ENCODE data around the gene NDUFA3. TPM values are rescaled to one million over a fixed set of nuclear protein-coding genes. Genes with fewer than 3 reads are reported as not detected.

The NDUFA3 gene
- total RNA-seq, 4 donors from 2014 or later, result 2.8 to 40.0 (median 25.4) TPM

DNA sequence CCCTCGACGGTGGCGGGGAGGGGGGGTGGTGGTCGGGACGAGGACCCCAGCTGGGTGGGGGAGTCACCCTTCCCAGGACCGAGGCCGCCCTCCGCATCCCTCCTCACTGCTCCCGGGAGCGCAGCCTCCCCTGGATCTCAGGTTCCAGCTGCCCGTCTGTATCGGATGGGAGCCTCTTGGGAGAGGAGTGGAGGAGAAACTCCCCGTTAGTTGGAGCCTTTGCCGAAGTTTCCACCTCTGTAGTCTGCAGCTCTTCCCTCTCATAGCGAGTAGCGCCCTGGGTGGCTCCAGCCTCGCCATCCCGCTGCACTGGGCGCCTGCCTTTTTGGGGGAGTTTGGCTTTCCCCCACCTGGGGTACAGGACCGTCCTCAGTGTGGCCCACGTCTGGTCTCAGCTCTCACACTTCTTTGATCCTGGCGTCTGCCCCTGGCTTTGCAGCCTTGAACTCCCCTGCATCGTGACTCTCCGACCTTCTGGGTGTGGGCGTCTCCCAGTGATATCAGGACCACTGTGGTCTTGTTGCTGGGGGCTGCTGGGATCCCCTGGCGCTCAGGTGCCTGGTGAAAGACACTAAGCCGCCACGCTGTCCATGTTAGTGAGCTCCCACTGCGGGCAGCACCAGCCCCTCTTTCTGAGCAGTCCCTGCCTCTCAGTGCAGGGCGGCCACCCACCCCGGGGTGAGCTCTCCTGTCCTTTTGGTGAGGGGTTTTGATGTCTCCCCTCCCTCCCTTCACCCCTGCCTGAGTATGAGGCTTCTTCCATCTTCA lies 36.0 kb downstream of the NDUFA3 start:
- no peaks in the 10 kb centered on the region for H3K9me3 ChIP-seq
- no peak for DNase-seq (ENCODE audit: low spot score in 2 of 2)
- peak overlapping the region; percentile 92 to 97 (median 96) for H3K27ac ChIP-seq
- no peak for TF ChIP-seq EP300 (IDR thresholded peaks at IDR 0.05)
- TF ChIP-seq POLR2A (IDR thresholded peaks at IDR 0.05), result no peak
- TF ChIP-seq, protein P1, sequence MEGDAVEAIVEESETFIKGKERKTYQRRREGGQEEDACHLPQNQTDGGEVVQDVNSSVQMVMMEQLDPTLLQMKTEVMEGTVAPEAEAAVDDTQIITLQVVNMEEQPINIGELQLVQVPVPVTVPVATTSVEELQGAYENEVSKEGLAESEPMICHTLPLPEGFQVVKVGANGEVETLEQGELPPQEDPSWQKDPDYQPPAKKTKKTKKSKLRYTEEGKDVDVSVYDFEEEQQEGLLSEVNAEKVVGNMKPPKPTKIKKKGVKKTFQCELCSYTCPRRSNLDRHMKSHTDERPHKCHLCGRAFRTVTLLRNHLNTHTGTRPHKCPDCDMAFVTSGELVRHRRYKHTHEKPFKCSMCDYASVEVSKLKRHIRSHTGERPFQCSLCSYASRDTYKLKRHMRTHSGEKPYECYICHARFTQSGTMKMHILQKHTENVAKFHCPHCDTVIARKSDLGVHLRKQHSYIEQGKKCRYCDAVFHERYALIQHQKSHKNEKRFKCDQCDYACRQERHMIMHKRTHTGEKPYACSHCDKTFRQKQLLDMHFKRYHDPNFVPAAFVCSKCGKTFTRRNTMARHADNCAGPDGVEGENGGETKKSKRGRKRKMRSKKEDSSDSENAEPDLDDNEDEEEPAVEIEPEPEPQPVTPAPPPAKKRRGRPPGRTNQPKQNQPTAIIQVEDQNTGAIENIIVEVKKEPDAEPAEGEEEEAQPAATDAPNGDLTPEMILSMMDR (IDR thresholded peaks at IDR 0.05), result no peak
- H3K4me1 ChIP-seq, result peaks cover 0 to 48% (median 31%) of the 10 kb centered on the region in 4 donors
- WGBS, 2 donors, result 21 to 26% methylated on average over 18 to 31 of the region's 31 CpGs
- peaks cover 4 to 26% (median 10%) of the 10 kb centered on the region in 3 donors for H3K36me3 ChIP-seq
- H3K4me3 ChIP-seq, result peak overlapping the region; percentile 87 to 98 (median 92)
- no peaks in the 10 kb centered on the region for H3K27me3 ChIP-seq

DNA sequence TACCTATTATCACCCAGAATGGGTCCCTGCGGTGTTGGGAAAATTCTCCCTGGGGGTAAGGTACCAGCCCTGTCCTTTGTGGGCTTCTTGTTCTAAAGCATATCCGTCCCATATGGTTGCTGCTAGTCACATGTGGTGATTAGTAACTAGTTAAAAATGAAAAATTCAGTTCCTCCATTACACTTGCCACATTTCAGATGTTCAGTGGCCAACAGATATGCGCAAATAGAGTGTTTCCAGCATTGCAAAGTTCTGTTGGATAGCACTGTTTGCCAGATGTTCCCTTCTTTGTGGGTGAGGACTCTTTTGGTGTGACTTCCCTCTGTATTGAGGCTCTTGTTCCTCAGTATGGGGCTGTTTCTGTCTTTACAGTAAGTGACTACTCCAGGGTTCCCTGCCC lies 38.7 kb downstream of the NDUFA3 start:
- no peaks in the 10 kb centered on the region for H3K27me3 ChIP-seq
- H3K4me1 ChIP-seq, result peaks cover 0 to 41% (median 25%) of the 10 kb centered on the region in 4 donors
- peaks cover 8 to 53% (median 28%) of the 10 kb centered on the region in 3 donors for H3K36me3 ChIP-seq
- no peaks in the 10 kb centered on the region for H3K9me3 ChIP-seq
- no peak for DNase-seq (ENCODE audit: low spot score in 2 of 2)
- 75 to 91% methylated on average over 3 of the region's 3 CpGs for WGBS, 2 donors
- no peak for TF ChIP-seq POLR2A (IDR thresholded peaks at IDR 0.05)
- TF ChIP-seq, protein P1 (IDR thresholded peaks at IDR 0.05), result no peak
- TF ChIP-seq EP300 (IDR thresholded peaks at IDR 0.05), result no peak
- no peak overlapping the region for H3K4me3 ChIP-seq
- H3K27ac ChIP-seq, result no peak overlapping the region

DNA sequence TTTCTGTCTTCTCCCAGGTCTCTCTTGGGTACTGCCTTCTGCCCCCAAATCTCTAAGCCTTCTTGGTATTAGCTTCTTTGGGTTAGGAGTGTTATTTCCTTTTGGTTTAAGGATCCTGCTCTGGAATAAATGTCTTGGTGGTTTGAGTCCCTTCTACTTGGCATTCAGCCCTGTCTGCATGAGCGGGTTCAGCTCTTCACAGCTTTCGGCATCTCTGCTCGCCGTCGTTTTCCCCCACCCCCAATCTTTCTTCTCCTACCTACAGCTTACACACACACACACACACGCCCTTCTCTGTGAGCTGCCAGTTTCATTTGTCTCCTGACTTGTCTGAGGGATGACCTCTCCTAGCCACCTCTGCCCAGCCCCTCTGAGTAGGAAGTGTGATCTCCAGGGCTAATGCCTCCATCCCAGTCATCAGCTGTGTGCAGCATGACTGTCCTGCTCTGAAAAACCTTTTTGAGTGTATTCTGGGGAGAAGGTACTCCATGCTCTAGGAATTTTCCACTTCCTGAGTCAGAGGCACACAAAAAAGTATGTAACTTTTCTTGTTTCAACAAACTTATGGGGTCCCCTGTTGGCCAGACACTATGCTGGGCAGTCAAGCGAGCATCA lies 39.6 kb downstream of the NDUFA3 start:
- peaks cover 0 to 37% (median 22%) of the 10 kb centered on the region in 4 donors for H3K4me1 ChIP-seq
- no peak overlapping the region for H3K27ac ChIP-seq
- H3K27me3 ChIP-seq, result no peaks in the 10 kb centered on the region
- peaks cover 8 to 62% (median 37%) of the 10 kb centered on the region in 3 donors for H3K36me3 ChIP-seq
- TF ChIP-seq EP300 (IDR thresholded peaks at IDR 0.05) (no peak), POLR2A (IDR thresholded peaks at IDR 0.05) (no peak)
- TF ChIP-seq, protein P1 (IDR thresholded peaks at IDR 0.05), result no peak
- DNase-seq (ENCODE audit: low spot score in 2 of 2), result no peak
- no peak overlapping the region for H3K4me3 ChIP-seq
- H3K9me3 ChIP-seq, result no peaks in the 10 kb centered on the region
- 81% methylated on average over 7 of the region's 7 CpGs for WGBS, 2 donors

DNA sequence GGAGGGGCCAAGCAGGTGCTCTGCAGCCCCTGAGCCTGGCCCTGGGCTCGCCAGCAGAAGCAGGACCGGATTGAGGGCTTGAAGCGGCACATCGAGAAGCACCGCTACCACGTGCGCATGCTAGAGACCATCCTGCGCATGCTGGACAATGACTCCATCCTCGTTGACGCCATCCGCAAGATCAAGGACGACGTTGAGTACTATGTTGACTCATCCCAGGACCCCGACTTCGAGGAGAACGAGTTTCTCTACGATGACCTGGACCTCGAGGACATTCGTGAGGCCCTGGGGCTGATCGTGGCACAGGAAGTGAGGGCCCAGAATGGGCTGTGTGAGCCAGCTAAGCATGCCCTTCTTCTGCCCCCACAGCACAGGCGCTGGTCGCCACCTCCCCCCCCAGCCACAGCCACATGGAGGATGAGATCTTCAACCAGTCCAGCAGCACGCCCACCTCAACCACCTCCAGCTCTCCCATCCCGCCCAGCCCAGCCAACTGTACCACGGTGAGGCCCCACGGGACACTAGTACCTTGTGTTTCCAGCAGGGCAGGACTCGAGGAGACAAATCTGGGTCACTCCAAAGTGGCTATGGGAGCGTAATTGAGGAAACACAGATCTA lies 43.0 kb downstream of the NDUFA3 start:
- Histone ChIP-seq H3K27me3 (no peaks in the 10 kb centered on the region), H3K27ac (no peak overlapping the region), H3K36me3 (peaks cover 11 to 87% (median 61%) of the 10 kb centered on the region in 3 donors), H3K4me1 (peaks cover 0 to 17% (median 3%) of the 10 kb centered on the region in 4 donors), H3K9me3 (no peaks in the 10 kb centered on the region), H3K4me3 (no peak overlapping the region)
- TF ChIP-seq POLR2A (IDR thresholded peaks at IDR 0.05) (no peak), EP300 (IDR thresholded peaks at IDR 0.05) (no peak)
- TF ChIP-seq, protein P1 (IDR thresholded peaks at IDR 0.05), result no peak
- DNase-seq (ENCODE audit: low spot score in 2 of 2), result no peak
- 88 to 92% methylated on average over 28 of the region's 28 CpGs for WGBS, 2 donors
